Skin of body (tissue), 2 donors: ENCODE results near the gene CAMK2A. TPM values are rescaled to one million over a fixed set of nuclear protein-coding genes. Genes with fewer than 3 reads are reported as not detected.

Experiments used
- DNase-seq: peaks from one replicate; lab custom pipeline; 2025; lab: John Stamatoyannopoulos, UW
- total RNA-seq: library from RNA; depleted of rRNA; stranded (reverse); fragments of >200 nt; gene quantifications from one replicate; pipeline ENCODE4 v1.2.3, GENCODE V29; 2014

The CAMK2A gene
- total RNA-seq, 1 donor from 2014 or later = 4.0 TPM

- DNase-seq = no peak
These were observed 100.2 kb downstream of the CAMK2A start for GRCh38 chr5:150189326-150189725.

DNA sequence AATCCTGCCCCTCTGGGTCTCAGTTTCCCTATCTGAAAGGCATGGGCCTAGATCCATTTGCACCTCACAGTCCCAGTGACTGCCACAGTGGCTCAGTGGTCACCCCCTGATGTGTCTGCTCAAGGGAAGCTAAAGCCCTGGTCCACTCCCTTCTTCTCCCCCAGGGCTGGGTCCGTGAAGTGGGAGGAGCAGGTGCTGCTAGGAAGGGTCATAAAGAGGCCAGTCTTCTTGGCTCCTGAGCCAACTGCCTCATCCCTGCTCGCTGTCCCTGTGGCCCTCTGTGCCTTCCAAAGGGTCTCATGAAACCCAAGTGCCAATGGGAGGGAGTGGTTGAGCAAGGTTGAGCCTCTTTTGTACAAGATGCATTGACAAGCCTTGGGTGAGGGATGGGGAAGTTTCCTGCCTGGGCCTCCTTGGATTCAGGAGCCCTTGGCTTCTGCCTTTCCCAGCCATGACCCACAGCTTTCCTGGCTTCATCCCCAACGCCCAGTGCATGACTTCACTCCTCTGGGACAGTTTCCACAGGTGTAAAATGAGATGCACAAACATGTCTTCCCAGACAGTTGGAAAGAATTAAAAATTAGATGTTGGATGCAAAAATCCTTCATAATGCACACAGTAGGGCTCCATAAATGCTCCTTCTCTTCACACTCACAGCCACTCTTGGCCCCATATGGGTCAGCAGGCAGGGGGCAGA is 101.3 kb downstream of the CAMK2A start:
- DNase-seq = no peak

GRCh38 chr5:150186897-150187296 is 102.7 kb downstream of the CAMK2A start:
- DNase-seq = no peak

DNA sequence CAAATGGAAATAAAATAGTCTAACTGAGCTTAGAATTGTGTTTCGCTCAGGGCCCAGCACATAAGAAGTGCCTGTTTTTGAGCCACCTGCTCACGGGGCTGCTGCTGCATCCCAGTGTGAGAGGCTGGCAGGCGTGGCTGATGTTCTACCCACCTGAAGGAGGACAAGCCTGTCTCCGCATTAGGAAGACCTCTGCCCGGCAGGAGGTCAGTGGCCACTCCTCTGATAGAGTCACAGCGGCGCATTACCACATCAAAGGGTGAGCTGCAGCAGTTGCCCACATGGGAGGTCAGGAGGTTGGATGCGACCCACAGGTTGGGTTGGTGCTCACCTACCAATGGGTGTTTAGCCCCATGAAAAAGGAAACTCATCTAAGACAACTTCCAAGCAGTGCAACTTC is 103.4 kb downstream of the CAMK2A start:
- DNase-seq = no peak

- no peak for DNase-seq
These were observed 104.3 kb downstream of the CAMK2A start for GRCh38 chr5:150184990-150185912.

GRCh38 chr5:150184006-150184405 is 105.6 kb downstream of the CAMK2A start:
- no peak for DNase-seq

GRCh38 chr5:150183436-150183835 is 106.1 kb downstream of the CAMK2A start:
- DNase-seq = no peak

GRCh38 chr5:150182774-150183173 is 106.8 kb downstream of the CAMK2A start:
- no peak for DNase-seq

DNA sequence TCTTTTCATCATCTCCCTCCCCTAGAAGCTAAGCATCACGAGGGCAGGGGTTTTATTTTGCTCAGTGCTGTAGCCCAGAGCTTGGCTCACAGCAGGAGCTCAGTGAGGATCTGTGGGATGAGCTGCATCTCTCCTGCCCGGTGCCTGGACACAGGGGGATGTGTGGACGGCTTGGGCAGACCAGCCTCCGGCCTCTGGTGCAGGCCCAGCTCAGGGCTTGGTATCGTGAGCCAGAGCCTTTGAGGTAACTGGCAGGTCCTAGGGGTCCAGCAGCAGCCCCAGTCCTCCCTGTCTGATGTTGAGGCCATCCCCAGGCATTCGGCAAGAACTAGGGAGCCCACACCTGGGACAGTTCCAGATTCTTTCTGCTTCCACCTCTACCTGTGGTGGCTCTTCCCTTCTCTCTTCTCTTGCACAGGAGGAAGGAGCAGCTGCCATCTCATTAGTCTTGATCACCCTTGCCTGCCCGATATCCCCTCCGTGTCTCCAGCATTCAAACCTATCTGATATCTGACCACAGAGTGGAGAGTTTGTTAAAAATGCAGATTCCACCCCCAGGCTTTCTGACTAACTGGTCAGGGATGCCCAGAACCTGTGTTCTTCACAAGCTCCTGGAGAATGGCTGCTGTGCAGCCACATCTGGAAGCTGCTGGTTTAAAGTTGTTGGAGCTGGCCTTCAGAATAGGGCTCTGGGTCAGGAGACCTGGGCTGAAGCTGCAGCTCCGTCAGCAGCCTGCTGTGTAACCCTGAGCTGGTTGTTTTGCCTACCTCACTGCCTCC is 107.6 kb downstream of the CAMK2A start:
- DNase-seq = no peak

DNA sequence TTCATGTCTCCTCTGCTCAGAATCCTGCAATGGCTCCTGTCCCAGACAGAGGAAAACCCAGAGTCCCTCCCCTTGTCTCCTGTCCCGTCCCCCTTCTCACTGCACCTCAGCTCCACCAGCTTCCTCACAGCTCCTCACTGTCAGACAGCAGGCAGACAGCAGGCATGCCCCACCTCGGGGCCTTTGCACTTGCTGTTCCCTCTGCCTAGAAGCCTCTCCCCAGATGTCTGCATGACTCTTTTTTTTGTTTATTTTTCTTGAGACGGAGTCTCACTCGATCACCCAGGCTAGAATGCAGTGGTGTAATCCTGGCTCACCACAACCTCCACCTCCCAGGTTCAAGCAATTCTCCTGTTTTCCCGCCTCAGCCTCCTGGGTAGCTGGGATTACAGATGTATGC is 108.5 kb downstream of the CAMK2A start:
- DNase-seq = no peak

DNA sequence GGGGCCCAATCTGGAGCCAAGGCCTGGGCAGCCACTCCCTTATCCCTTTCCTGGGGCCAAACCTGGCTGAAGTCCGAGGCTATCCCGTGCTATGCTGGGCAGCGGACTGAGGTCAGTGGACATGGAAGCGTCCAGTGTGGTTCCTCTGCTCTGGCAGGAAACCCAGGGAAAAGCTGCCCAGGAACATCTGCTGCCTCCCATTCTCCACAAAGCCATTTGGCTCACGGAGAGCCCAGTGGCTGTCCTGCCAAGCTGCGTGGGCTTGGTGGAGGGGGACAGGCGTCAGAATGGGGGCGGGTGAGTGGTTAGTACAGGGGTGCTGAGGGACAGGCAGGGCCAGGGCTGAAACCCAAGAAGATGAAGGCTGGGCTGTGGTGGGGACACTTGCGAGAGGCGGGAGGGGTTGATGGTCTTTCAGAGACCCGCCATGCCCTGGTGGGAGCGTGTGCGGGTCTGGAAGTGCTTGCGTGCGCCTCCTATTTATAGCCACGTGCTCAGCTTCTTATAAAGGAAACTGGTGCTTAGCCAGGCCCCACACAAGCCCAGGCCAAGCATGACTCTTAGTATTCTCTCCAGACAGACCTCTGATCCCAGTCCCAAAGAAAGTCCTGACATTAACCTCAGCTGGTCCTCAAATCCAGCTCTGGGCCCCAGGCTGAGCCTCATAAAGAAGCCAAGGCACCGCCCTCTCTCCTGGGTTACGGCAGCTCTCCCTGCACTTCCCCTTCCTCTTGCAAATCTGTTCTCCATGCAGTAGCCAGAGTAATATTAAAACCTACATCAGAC is 109.1 kb downstream of the CAMK2A start:
- DNase-seq = peak; percentile 61

DNA sequence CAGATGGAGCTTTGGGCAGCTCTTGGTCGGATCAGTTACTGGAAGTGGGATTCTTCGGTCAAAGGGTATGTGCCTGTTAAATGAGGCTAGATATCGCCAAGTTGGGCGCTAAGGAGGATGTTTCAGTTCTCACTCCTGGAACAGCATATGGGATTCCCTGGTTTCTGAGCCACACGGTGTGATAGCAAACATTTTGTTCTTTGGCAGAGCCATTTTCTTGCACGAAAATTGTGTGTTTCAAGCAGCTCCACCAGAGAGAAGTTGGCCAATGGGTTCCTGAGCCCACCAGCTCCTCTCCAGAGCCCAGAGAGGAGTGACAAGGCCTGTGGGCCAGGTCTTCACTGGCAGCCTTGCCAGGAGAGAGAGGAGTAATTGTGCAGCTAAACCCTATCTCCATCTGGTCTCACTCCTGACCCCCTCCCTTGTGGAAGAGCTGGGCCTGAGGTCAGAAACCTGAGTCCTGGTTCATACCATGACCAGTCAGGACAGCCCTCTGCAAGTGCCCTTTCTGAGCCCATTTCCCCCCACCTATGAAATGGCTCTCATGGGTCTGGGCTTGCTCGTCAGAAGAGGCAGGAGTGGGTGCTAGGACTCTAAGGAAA is 110.5 kb downstream of the CAMK2A start:
- no peak for DNase-seq

DNA sequence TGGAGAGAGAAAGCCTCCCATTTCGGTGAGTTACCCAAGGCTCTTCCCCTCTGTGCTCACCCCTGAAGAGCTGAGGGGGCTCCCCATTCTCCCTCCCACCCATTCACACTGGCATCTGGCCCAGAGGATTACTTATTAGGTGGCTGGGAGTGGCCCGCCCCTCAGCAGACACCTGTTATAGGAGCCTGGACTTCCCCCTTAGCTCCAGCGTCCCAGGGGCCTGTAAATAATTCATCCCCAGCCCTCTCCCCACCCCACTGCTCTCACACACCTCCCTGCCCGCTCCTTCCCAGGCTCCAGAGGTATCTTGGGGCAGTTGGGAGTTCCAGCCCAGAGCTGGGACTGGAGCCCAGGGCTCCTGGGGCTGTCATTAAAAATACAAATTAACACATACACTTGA is 111.3 kb downstream of the CAMK2A start:
- DNase-seq = no peak

- DNase-seq = no peak
These were observed 111.9 kb downstream of the CAMK2A start for GRCh38 chr5:150177721-150178120.

DNA sequence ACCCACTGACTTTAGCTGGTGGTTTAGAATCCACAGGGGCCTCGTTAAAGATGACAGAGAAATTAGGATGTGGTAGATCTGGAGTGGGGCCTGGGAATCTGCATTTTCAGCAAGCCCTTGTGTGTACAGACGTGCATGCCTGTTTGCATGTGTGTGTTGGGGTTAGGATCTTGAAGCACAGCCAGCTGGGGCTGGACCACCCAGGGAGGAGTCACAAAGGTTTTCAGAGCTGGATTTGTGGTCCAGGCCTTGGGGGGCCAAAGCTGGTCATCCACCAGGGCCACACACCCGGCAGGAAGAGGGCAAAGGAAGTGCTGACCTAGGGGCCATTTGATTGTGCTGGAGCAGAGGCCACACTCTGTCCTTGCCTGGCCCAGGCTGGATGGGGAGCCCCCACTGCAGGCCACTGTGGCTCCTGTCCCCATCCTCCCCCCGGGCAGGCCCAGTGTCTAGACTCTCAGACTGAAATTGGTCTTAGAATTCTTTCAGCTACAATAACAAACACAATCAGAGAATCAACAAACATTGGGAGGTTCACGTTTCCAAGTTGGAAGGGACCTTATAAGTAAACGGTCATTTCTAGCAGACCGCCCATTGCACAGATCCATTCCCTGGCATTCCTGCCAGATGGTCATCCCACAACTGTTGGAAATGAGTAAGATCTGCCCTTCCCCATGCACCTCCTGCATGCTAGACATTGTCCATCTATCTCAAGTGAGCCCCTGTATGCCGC is 112.7 kb downstream of the CAMK2A start:
- no peak for DNase-seq

DNA sequence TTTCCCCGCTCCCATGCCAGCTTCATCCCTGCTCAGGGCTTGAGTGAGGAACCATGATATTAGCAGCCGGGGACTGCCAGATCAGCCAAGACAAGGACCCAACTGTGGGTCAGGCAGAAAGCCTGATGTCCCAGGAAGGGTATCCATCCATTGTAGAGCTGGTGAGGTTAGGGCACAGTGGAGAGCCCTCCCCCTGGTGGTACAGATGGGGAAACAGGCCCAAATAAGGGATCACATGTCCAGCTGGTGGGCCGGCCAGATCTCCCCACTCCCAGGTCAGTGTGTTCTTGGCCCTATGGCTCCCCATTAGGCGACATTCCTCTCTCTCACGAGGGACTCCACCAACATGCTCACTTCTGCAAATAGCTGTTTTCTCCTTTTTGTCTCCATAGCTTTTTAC is 114.0 kb downstream of the CAMK2A start:
- no peak for DNase-seq

DNA sequence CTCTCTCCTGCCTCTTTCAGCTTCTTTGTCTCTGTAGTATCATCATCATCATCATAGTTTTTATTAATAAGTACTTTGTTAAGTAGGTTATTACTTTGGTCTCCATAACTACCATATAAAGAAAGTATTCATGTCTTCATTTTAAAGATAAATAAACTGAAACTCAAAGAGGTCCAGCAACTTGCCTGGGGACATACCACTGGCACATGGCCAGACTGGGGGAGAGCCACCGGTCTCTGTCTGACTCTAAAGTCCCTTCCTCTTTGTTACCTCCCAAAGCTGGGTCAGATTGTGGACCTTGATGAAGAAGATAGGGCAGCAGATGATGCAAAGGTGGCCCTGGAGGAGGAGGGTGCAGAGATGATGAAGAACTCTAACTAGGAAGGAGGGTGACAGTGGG is 114.5 kb downstream of the CAMK2A start:
- DNase-seq = no peak

GRCh38 chr5:150174285-150174684 is 115.3 kb downstream of the CAMK2A start:
- DNase-seq = no peak

GRCh38 chr5:150173161-150173560 is 116.4 kb downstream of the CAMK2A start:
- DNase-seq = no peak

DNA sequence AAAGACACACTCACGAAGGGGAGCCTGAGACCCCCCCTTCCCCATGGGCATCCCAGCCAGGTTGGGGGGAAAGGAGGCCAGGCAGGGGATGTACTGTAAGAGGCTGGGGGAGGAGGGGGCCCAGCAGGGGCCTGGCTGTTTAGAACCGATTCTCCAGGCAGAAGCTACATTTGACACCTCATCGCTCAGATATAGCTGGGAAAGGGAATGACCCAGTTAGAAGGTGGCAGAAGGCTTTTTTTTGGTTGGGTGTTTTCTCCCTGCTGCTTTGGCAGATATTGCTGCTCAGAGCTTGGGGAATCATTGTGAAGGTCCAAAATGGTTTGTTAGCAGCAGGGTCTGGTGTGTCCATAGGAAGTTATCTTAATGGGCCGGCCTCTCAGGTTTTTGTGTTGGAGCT is 117.0 kb downstream of the CAMK2A start:
- no peak for DNase-seq
